Caco-2 (cell line): ENCODE results near the gene PDXDC1. TPM values are rescaled to one million over a fixed set of nuclear protein-coding genes. Genes with fewer than 3 reads are reported as not detected.

Source experiments
- BruUV-seq: library from RNA; stranded (reverse); fragments of 400-500 nt; replicated peaks from 2 replicates; lab custom pipeline; 2021; lab: Mats Ljungman, UMichigan
- CTCF ChIA-PET: fragments of 300-600 bp; sonication (Branson Sonifier 250); formaldehyde crosslinking; loops from one replicate; lab custom pipeline; 2022; ENCODE audit warnings: antibody characterized with exemption; lab: Charles Lee
- POLR2A ChIA-PET: fragments of 300-600 bp; sonication (Branson Sonifier 250); formaldehyde crosslinking; loops from one replicate; lab custom pipeline; 2022; ENCODE audit warnings: antibody characterized with exemption; lab: Charles Lee
- DNase-seq, 2 experiments: peaks; one replicate each; pipeline versions ENCODE4 v3.0.0 to v3.0.0-alpha.2; 2020 to 2022
- H3K27me3 ChIP-seq: replicated peaks from 2 replicates; pipeline ENCODE4 v1.6.0; 2011; ENCODE audit warnings: low read length; ENCODE audit not compliant: control insufficient read depth, insufficient read depth
- H3K36me3 ChIP-seq: 2 replicates; pipeline ENCODE4 v1.5.1; 2011; ENCODE audit warnings: low read length; ENCODE audit not compliant: control insufficient read depth, insufficient read depth
- H3K4me1 ChIP-seq: fragments of 250-450 bp; sonication (Bioruptor Pico); 2 replicates; pipeline ENCODE4 v1.5.1; 2020; ENCODE audit warnings: mild to moderate bottlenecking
- H3K4me3 ChIP-seq: 2 replicates; pipeline ENCODE4 v1.5.1; 2011; ENCODE audit warnings: low read depth, mild to moderate bottlenecking, control low read depth, low read length
- H3K9me3 ChIP-seq: fragments of 250-450 bp; sonication (Bioruptor Pico); 2 replicates; pipeline ENCODE4 v1.5.1; 2020; ENCODE audit warnings: mild to moderate bottlenecking, moderate library complexity
- H3K27ac Mint-ChIP-seq: one replicate; pipeline ENCODE4 v1.8.0; 2022; ENCODE audit warnings: mixed read lengths; ENCODE audit not compliant: unreplicated experiment
- H3K27me3 Mint-ChIP-seq: one replicate; pipeline ENCODE4 v1.8.0; 2022; ENCODE audit warnings: mixed read lengths; ENCODE audit not compliant: insufficient read depth, unreplicated experiment
- H3K36me3 Mint-ChIP-seq: one replicate; pipeline ENCODE4 v1.8.0; 2022; ENCODE audit warnings: mild to moderate bottlenecking, mixed read lengths; ENCODE audit not compliant: insufficient read depth, unreplicated experiment
- H3K4me1 Mint-ChIP-seq: one replicate; pipeline ENCODE4 v1.8.0; 2022; ENCODE audit warnings: low read depth, mixed read lengths; ENCODE audit not compliant: unreplicated experiment
- H3K4me3 Mint-ChIP-seq: one replicate; pipeline ENCODE4 v1.8.0; 2022; ENCODE audit warnings: mild to moderate bottlenecking, moderate library complexity, mixed read lengths; ENCODE audit not compliant: unreplicated experiment
- H3K9me3 Mint-ChIP-seq: one replicate; pipeline ENCODE4 v1.8.0; 2022; ENCODE audit warnings: mixed read lengths; ENCODE audit not compliant: unreplicated experiment
- intact Hi-C: fragments of 100-400 bp; cut with micrococcal nuclease; formaldehyde crosslinking; loops from one replicate; pipeline ENCODE4 v1.10.0; 2022; ENCODE audit not compliant: unreplicated experiment
- total RNA-seq: library from RNA; stranded (reverse); gene quantifications from 2 replicates; pipeline ENCODE4 v1.2.3, GENCODE V29; 2022
- TF ChIP-seq, protein P1 (sequence below), 2 experiments: fragments of 200-600 bp in 1 of 2; IDR thresholded peaks; 1 replicate in 1 of 2; 2 replicates in 1 of 2; pipeline versions ENCODE4 v1.5.1 to v1.8.0; 2011 to 2022; ENCODE audit warnings: antibody characterized with exemption in 1 of 2, control low read depth in 1 of 2, inconsistent platforms in 1 of 2, low read depth in 1 of 2, low read length in 1 of 2, mild to moderate bottlenecking in 1 of 2, moderate library complexity in 1 of 2; ENCODE audit not compliant: insufficient read depth in 1 of 2, severe bottlenecking in 1 of 2, unreplicated experiment in 1 of 2

Gene PDXDC1
- total RNA-seq, 1 experiment from 2014 or later, result 139 TPM

DNA sequence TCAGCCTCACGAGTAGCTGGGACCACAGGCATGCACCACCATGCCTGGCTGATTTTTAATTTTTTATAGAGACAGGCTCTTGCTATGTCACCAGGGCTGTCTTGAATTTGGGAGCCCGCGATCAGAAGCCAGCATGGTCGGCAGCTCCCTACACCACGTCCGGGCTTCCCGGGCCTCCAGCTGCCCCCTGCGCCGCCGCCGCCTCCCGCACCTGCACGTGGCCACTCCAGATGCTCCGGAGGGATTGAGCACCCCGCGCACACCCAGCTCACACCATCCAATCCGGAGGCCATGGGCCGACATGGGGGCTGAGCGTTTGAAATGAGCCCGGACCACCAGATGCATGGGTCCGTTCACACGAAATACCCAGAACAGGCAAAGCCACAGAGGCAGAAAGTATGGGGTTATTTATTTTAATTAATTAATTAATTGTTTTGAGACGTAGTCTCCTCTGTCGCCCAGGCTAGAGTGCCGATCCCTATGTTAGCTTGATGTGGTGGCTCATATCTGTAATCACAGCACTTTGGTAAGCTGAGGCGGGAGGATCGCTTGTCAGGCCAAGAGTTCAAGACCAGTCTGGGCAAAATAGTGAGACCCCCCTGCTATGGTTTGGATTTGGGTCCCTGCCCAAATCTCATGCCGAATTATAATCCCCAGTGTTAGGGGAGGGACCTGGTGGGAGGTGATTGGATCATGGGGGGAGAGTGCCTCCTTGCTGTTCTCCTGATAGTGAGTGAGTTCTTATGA lies 17.1 kb upstream of the PDXDC1 start:
- no peak overlapping the region for H3K4me3 ChIP-seq
- Mint-ChIP-seq H3K36me3 (no peaks in the 10 kb centered on the region), H3K4me1 (no peaks in the 10 kb centered on the region), H3K27me3 (no peaks in the 10 kb centered on the region), H3K4me3 (no peak overlapping the region), H3K27ac (no peak overlapping the region), H3K9me3 (no peaks in the 10 kb centered on the region)
- intact Hi-C loops, result no loop called here
- CTCF ChIA-PET, result no interaction called here
- no peaks in the 10 kb centered on the region for H3K9me3 ChIP-seq
- POLR2A ChIA-PET, result interaction anchor here (0.5 kb wide), 1 partner anchor 907 kb away, joined by 3 read pairs; no protein-coding TSS in a partner anchor
- DNase-seq, result no peak
- H3K36me3 ChIP-seq, result no peaks in the 10 kb centered on the region
- TF ChIP-seq, protein P1, sequence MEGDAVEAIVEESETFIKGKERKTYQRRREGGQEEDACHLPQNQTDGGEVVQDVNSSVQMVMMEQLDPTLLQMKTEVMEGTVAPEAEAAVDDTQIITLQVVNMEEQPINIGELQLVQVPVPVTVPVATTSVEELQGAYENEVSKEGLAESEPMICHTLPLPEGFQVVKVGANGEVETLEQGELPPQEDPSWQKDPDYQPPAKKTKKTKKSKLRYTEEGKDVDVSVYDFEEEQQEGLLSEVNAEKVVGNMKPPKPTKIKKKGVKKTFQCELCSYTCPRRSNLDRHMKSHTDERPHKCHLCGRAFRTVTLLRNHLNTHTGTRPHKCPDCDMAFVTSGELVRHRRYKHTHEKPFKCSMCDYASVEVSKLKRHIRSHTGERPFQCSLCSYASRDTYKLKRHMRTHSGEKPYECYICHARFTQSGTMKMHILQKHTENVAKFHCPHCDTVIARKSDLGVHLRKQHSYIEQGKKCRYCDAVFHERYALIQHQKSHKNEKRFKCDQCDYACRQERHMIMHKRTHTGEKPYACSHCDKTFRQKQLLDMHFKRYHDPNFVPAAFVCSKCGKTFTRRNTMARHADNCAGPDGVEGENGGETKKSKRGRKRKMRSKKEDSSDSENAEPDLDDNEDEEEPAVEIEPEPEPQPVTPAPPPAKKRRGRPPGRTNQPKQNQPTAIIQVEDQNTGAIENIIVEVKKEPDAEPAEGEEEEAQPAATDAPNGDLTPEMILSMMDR (IDR thresholded peaks at IDR 0.05; ENCODE audit: insufficient read depth in 1 of 2, low read depth in 1 of 2, low read length in 1 of 2, severe bottlenecking in 1 of 2, unreplicated experiment in 1 of 2), result no peak
- no peaks in the 10 kb centered on the region for H3K4me1 ChIP-seq
- BruUV-seq, result no TSS peak
- H3K27me3 ChIP-seq, result no peaks in the 10 kb centered on the region

DNA sequence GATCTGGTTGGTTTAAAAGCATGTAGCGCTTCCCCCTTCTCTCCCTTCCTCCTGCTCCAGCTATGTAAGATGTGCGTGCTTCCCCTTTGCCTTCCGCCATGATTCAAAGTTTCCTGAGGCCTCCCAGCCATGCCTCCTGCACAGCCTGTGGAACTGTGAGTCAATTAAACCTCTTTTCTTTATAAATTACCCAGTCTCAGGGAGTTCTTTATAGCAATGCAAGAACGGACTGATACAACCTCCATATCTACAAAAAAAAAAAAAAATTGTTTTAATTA lies 16.6 kb upstream of the PDXDC1 start:
- Histone ChIP-seq H3K27me3 (no peaks in the 10 kb centered on the region), H3K36me3 (no peaks in the 10 kb centered on the region), H3K4me3 (no peak overlapping the region), H3K9me3 (no peaks in the 10 kb centered on the region), H3K4me1 (no peaks in the 10 kb centered on the region)
- no peak overlapping the region for H3K27ac Mint-ChIP-seq
- DNase-seq, result no peak
- no peak overlapping the region for H3K4me3 Mint-ChIP-seq
- intact Hi-C loops, result no loop called here
- ChIA-PET CTCF (no interaction called here), POLR2A (interaction anchor here (0.5 kb wide), 1 partner anchor 906 kb away, joined by 3 read pairs; no protein-coding TSS in a partner anchor)
- no peaks in the 10 kb centered on the region for H3K27me3 Mint-ChIP-seq
- no TSS peak for BruUV-seq
- no peaks in the 10 kb centered on the region for H3K9me3 Mint-ChIP-seq
- H3K4me1 Mint-ChIP-seq, result no peaks in the 10 kb centered on the region
- TF ChIP-seq, protein P1 (IDR thresholded peaks at IDR 0.05; ENCODE audit: insufficient read depth in 1 of 2, low read depth in 1 of 2, low read length in 1 of 2, severe bottlenecking in 1 of 2, unreplicated experiment in 1 of 2), result no peak
- no peaks in the 10 kb centered on the region for H3K36me3 Mint-ChIP-seq

DNA sequence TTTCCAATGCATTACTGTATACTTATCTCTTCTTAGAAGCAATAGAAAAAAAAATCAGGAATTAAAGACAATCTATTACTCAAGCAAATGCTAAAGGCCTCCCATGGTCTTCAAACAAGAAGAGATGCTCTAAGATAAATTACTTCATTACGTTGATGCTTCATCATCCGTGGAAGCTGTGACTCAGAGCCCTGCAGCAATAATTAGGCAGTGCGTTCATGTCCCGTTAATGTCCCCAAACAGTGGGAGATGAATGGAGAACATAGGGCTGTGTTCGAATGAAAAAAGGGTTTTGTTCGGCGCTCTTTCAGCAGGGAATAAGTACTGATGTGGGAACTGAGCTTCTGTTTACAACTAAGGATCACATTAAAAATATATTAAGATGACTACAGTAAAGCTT lies 15.9 kb upstream of the PDXDC1 start:
- intact Hi-C loops, result no loop called here
- no peaks in the 10 kb centered on the region for H3K4me1 ChIP-seq
- no peaks in the 10 kb centered on the region for H3K27me3 ChIP-seq
- no peaks in the 10 kb centered on the region for H3K36me3 ChIP-seq
- Mint-ChIP-seq H3K4me3 (no peak overlapping the region), H3K4me1 (no peaks in the 10 kb centered on the region), H3K9me3 (no peaks in the 10 kb centered on the region), H3K36me3 (no peaks in the 10 kb centered on the region), H3K27ac (no peak overlapping the region), H3K27me3 (no peaks in the 10 kb centered on the region)
- ChIA-PET CTCF (no interaction called here), POLR2A (no interaction called here)
- no peak overlapping the region for H3K4me3 ChIP-seq
- TF ChIP-seq, protein P1 (IDR thresholded peaks at IDR 0.05; ENCODE audit: insufficient read depth in 1 of 2, low read depth in 1 of 2, low read length in 1 of 2, severe bottlenecking in 1 of 2, unreplicated experiment in 1 of 2), result no peak
- no peaks in the 10 kb centered on the region for H3K9me3 ChIP-seq
- DNase-seq, result no peak
- no TSS peak for BruUV-seq
